Measurements from ENCODE around the gene CA4. TPM values are rescaled to one million over a fixed set of nuclear protein-coding genes. Genes with fewer than 3 reads are reported as not detected.

CA4 gene
- total and polyA plus RNA-seq, 3 experiments from 2014 or later = not detected

DNA sequence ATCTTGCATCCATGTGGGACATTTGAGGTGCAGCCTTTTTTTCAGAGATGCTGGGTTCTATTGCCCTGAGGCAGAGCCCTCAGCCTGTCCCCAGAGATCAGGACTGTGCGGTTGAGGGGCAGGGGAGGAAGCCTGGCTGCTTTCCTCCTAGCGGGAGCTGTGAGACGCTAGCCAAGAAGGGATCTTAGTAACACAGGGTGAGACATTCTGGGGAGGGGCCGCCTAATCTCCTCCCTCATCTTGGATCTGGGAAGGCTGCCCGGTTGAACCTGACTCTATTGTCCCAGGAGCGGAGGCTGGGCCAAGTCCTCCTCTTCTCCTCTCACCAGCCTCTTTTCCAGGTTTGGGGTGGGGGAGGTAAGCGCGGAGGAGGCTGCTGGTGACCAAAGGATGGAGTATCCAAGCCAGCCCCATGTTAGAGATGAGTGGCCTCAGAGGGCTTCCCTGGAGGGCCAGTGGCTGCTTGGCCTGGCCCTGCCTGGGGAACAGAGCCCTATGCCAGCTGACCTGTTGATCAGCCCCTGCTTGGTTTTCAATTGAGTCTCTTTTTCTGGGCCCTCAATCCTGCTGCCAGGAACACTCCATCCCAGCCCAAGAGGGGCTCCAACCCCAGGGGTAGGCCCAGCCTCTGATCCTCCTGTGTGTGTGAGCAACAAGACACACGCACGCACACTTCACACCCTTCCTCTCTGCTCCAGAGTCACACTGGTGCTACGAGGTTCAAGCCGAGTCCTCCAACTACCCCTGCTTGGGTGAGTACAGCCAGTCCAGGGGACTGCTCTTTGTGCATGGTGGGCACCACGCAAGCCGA, 5.0 kb downstream of the CA4 start:
- Histone ChIP-seq H3K4me1 (ENCODE audit: insufficient read depth, low read length) (peaks cover 8% of the 10 kb centered on the region), H3K36me3 (ENCODE audit: insufficient read depth, low read length) (no peaks in the 10 kb centered on the region), H3K27ac (ENCODE audit: low read depth, low read length) (no peak overlapping the region), H3K27me3 (ENCODE audit: insufficient read depth, low read length, poor library complexity, severe bottlenecking) (peaks cover 8% of the 10 kb centered on the region), H3K4me3 (ENCODE audit: low read length) (no peak overlapping the region), H3K9me3 (ENCODE audit: low read length) (no peaks in the 10 kb centered on the region)
- Mint-ChIP-seq H3K27me3 (peaks cover 30 to 69% of the 10 kb centered on the region in 2 donors), H3K27ac (no peak overlapping the region), H3K9me3 (peaks cover 0 to 2% (median 0%) of the 10 kb centered on the region in 5 donors), H3K4me1 (peaks cover 10 to 13% (median 12%) of the 10 kb centered on the region in 3 donors), H3K4me3 (no peak overlapping the region), H3K36me3 (no peaks in the 10 kb centered on the region)
- CTCF ChIA-PET = no interaction called here
- POLR2A ChIA-PET = no interaction called here
- DNase-seq = no peak

DNA sequence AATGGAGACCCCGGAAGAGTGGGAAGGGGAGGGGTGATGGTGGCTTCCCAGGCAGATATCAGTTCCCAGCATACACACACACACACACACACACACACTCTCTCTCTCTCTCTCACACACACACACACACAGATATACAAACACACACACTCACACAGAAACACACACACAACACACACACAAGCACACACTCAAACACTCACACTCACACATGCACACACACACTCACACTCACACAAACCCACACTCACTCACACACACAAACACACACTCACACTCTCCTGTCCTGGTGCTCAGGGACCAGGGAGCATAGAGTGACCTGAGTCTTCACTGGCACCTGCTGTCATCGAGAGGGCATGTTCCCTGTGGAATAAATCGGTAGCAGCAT, 5.6 kb downstream of the CA4 start:
- H3K27ac Mint-ChIP-seq = peak overlapping the region in 1 of 8 donors; percentile 48
- no peak for DNase-seq
- peaks cover 8% of the 10 kb centered on the region for H3K4me1 ChIP-seq (ENCODE audit: insufficient read depth, low read length)
- no peaks in the 10 kb centered on the region for H3K9me3 ChIP-seq (ENCODE audit: low read length)
- peaks cover 8% of the 10 kb centered on the region for H3K27me3 ChIP-seq (ENCODE audit: insufficient read depth, low read length, poor library complexity, severe bottlenecking)
- no peak overlapping the region for H3K4me3 ChIP-seq (ENCODE audit: low read length)
- H3K27me3 Mint-ChIP-seq = peaks cover 33 to 75% of the 10 kb centered on the region in 2 donors
- no peaks in the 10 kb centered on the region for H3K36me3 Mint-ChIP-seq
- no peak overlapping the region for H3K4me3 Mint-ChIP-seq
- no peaks in the 10 kb centered on the region for H3K36me3 ChIP-seq (ENCODE audit: insufficient read depth, low read length)
- peaks cover 10 to 13% (median 12%) of the 10 kb centered on the region in 3 donors for H3K4me1 Mint-ChIP-seq
- peaks cover 0 to 2% (median 0%) of the 10 kb centered on the region in 5 donors for H3K9me3 Mint-ChIP-seq
- H3K27ac ChIP-seq (ENCODE audit: low read depth, low read length) = no peak overlapping the region
- ChIA-PET POLR2A (no interaction called here), CTCF (no interaction called here)

DNA sequence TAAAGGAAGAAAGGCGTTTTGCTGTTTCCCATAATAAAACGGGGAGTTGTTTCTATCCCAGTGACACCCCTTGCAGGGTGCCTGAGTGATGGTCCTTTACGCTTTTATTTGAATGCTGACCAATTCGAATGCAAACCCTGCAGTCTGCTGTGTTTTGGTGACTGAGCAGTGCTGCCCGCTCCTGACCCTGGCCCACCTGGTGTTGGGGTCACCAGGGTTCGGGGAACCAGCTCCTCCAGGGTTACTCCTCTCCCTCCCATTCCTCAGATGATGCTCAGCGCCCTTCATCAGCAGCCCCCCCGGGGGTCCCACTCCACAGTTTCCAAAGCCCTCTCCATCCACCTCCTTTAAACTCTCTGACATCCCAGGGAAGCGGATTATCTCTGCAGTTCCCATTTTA, 6.0 kb downstream of the CA4 start:
- ChIA-PET POLR2A (no interaction called here), CTCF (no interaction called here)
- Histone ChIP-seq H3K9me3 (ENCODE audit: low read length) (no peaks in the 10 kb centered on the region), H3K36me3 (ENCODE audit: insufficient read depth, low read length) (no peaks in the 10 kb centered on the region), H3K27ac (ENCODE audit: low read depth, low read length) (no peak overlapping the region), H3K27me3 (ENCODE audit: insufficient read depth, low read length, poor library complexity, severe bottlenecking) (peaks cover 5% of the 10 kb centered on the region), H3K4me3 (ENCODE audit: low read length) (no peak overlapping the region), H3K4me1 (ENCODE audit: insufficient read depth, low read length) (peaks cover 6% of the 10 kb centered on the region)
- Mint-ChIP-seq H3K36me3 (no peaks in the 10 kb centered on the region), H3K4me3 (no peak overlapping the region), H3K27ac (peak overlapping the region in 1 of 8 donors; percentile 48), H3K9me3 (peaks cover 0 to 2% (median 0%) of the 10 kb centered on the region in 5 donors), H3K27me3 (peaks cover 31 to 72% of the 10 kb centered on the region in 2 donors), H3K4me1 (peaks cover 7 to 9% (median 8%) of the 10 kb centered on the region in 3 donors)
- no peak for DNase-seq

DNA sequence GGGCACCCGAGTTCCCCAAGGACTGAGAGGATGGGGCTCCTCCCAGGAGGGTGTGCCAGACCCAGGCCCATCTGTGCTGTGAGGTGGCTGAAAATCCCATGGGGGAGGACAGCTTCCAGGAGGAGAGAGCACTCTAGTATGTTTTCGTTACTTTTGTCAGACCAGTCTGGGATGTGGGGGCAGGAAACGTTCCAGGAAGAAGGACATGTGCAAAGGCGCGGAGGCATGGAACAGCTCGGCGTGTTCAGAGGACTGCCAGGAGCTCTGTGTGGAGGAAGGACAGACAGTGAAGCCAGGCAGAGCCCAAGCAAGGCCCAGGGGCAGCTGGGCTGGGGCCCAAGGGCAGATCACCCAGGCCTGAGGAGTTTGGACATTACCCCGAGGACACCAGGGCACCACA, 7.0 kb downstream of the CA4 start:
- no peaks in the 10 kb centered on the region for H3K27me3 ChIP-seq (ENCODE audit: insufficient read depth, low read length, poor library complexity, severe bottlenecking)
- ChIA-PET POLR2A (no interaction called here), CTCF (no interaction called here)
- Mint-ChIP-seq H3K27me3 (peaks cover 26 to 67% of the 10 kb centered on the region in 2 donors), H3K4me3 (no peak overlapping the region), H3K36me3 (no peaks in the 10 kb centered on the region), H3K9me3 (peaks cover 0 to 2% (median 0%) of the 10 kb centered on the region in 5 donors), H3K27ac (no peak overlapping the region), H3K4me1 (no peaks in the 10 kb centered on the region)
- no peaks in the 10 kb centered on the region for H3K4me1 ChIP-seq (ENCODE audit: insufficient read depth, low read length)
- H3K36me3 ChIP-seq (ENCODE audit: insufficient read depth, low read length) = no peaks in the 10 kb centered on the region
- no peak overlapping the region for H3K4me3 ChIP-seq (ENCODE audit: low read length)
- no peak for DNase-seq
- no peak overlapping the region for H3K27ac ChIP-seq (ENCODE audit: low read depth, low read length)
- H3K9me3 ChIP-seq (ENCODE audit: low read length) = no peaks in the 10 kb centered on the region

DNA sequence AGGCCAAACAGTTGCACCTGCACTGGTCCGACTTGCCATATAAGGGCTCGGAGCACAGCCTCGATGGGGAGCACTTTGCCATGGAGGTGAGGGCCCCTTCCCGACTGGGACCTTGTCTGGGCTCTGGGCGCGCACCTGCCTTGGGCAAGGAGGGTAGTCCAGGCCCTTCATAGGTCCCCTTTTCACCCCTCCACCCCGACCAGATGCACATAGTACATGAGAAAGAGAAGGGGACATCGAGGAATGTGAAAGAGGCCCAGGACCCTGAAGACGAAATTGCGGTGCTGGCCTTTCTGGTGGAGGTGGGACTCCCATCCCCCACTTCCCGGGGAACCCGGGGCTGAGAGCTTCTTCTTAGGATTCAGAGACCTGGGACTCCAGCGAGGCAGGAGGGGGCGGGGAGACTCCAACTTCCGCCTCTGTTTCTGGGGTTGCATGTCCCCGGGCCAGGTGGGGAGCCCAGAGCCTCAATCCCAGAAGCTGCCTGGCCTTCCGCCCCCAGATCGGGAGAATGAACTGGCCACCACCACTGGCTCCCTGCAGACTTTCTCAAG, 7.8 kb downstream of the CA4 start:
- Mint-ChIP-seq H3K4me3 (no peak overlapping the region), H3K9me3 (peaks cover 0 to 2% (median 0%) of the 10 kb centered on the region in 5 donors), H3K27ac (no peak overlapping the region), H3K36me3 (no peaks in the 10 kb centered on the region), H3K27me3 (peaks cover 18 to 62% of the 10 kb centered on the region in 2 donors), H3K4me1 (no peaks in the 10 kb centered on the region)
- no peaks in the 10 kb centered on the region for H3K4me1 ChIP-seq (ENCODE audit: insufficient read depth, low read length)
- H3K27me3 ChIP-seq (ENCODE audit: insufficient read depth, low read length, poor library complexity, severe bottlenecking) = no peaks in the 10 kb centered on the region
- no peak overlapping the region for H3K27ac ChIP-seq (ENCODE audit: low read depth, low read length)
- H3K9me3 ChIP-seq (ENCODE audit: low read length) = no peaks in the 10 kb centered on the region
- H3K36me3 ChIP-seq (ENCODE audit: insufficient read depth, low read length) = no peaks in the 10 kb centered on the region
- no peak for DNase-seq
- POLR2A ChIA-PET = no interaction called here
- no peak overlapping the region for H3K4me3 ChIP-seq (ENCODE audit: low read length)
- CTCF ChIA-PET = interaction anchor here (0.5 kb wide), 1 partner anchor 164 kb away, joined by 3 read pairs; no protein-coding TSS in a partner anchor

DNA sequence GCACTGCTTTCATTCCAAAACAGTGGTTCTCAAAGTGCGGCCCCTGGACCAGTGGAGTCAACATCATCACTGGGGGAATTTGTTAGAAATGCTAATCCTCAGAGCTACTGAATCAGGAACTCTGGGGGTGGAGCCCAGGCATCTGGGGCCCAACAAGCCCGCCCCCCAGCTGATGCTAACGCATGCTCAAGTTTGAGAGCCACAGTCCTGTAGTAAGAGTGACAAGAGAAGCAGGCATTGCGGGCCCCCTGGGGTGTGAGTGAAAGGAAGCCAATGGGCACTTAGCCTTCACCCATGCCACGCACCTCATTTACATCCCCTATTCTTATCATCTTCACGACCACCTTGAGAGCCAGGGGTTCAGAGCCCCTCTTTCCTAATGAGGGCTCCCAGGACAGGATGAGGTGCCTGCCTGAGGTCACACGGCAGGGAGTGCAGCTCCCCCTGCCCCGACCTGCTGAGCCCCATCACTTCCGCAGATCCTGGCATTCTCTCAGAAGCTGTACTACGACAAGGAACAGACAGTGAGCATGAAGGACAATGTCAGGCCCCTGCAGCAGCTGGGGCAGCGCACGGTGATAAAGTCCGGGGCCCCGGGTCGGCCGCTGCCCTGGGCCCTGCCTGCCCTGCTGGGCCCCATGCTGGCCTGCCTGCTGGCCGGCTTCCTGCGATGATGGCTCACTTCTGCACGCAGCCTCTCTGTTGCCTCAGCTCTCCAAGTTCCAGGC, 9.1 kb downstream of the CA4 start:
- no peak overlapping the region for H3K4me3 Mint-ChIP-seq
- CTCF ChIA-PET = no interaction called here

DNA sequence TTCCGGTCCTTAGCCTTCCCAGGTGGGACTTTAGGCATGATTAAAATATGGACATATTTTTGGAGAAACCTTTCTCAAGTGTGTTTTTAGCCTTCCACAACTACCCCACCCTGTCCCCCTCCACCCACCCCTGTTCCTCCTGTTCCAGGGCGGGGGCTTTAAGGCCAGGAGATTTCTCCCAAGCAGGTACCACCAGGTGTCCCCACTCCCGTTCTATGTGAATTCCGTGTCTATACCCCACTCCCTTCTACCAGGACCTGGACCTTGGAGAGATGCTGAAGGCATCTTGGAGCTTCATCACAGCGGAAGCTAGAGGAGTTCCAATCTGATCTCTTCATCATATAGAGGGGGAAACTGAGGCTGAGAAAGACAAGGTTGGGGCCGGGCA, 9.7 kb downstream of the CA4 start:
- CTCF ChIA-PET = no interaction called here
- no peaks in the 10 kb centered on the region for H3K36me3 Mint-ChIP-seq
- Histone ChIP-seq H3K27me3 (ENCODE audit: insufficient read depth, low read length, poor library complexity, severe bottlenecking) (no peaks in the 10 kb centered on the region), H3K27ac (ENCODE audit: low read depth, low read length) (no peak overlapping the region), H3K36me3 (ENCODE audit: insufficient read depth, low read length) (no peaks in the 10 kb centered on the region), H3K4me3 (ENCODE audit: low read length) (no peak overlapping the region), H3K4me1 (ENCODE audit: insufficient read depth, low read length) (no peaks in the 10 kb centered on the region), H3K9me3 (ENCODE audit: low read length) (no peaks in the 10 kb centered on the region)
- POLR2A ChIA-PET = no interaction called here
- no peaks in the 10 kb centered on the region for H3K4me1 Mint-ChIP-seq
- H3K4me3 Mint-ChIP-seq = no peak overlapping the region
- peaks cover 16 to 49% of the 10 kb centered on the region in 2 donors for H3K27me3 Mint-ChIP-seq
- H3K9me3 Mint-ChIP-seq = peaks cover 0 to 2% (median 0%) of the 10 kb centered on the region in 5 donors
- no peak overlapping the region for H3K27ac Mint-ChIP-seq
- DNase-seq = no peak

More for the DNA sequence above, 9.1 kb downstream of the CA4 start:
- POLR2A ChIA-PET = no interaction called here
- Mint-ChIP-seq H3K36me3 (no peaks in the 10 kb centered on the region), H3K27me3 (peaks cover 16 to 51% of the 10 kb centered on the region in 2 donors), H3K27ac (no peak overlapping the region), H3K4me1 (no peaks in the 10 kb centered on the region), H3K9me3 (peaks cover 0 to 2% (median 0%) of the 10 kb centered on the region in 5 donors)
- Histone ChIP-seq H3K27me3 (ENCODE audit: insufficient read depth, low read length, poor library complexity, severe bottlenecking) (no peaks in the 10 kb centered on the region), H3K4me1 (ENCODE audit: insufficient read depth, low read length) (no peaks in the 10 kb centered on the region), H3K4me3 (ENCODE audit: low read length) (no peak overlapping the region), H3K36me3 (ENCODE audit: insufficient read depth, low read length) (no peaks in the 10 kb centered on the region), H3K9me3 (ENCODE audit: low read length) (no peaks in the 10 kb centered on the region), H3K27ac (ENCODE audit: low read depth, low read length) (no peak overlapping the region)
- no peak for DNase-seq

Data from CD8-positive, alpha-beta memory T cell (primary cell).